RCC 7860 (cell line): Measurements from ENCODE around the gene GPRC5B.

Source experiments
- DNase-seq: peaks from one replicate; pipeline ENCODE4 v3.0.0-alpha.2; 2015; ENCODE audit warnings: low spot score
- FAIRE-seq: peaks from 2 replicates; lab custom pipeline; 2012; peaks lifted over from hg19 to GRCh38; lab: Jason Lieb, UNC

The GPRC5B gene

DNA sequence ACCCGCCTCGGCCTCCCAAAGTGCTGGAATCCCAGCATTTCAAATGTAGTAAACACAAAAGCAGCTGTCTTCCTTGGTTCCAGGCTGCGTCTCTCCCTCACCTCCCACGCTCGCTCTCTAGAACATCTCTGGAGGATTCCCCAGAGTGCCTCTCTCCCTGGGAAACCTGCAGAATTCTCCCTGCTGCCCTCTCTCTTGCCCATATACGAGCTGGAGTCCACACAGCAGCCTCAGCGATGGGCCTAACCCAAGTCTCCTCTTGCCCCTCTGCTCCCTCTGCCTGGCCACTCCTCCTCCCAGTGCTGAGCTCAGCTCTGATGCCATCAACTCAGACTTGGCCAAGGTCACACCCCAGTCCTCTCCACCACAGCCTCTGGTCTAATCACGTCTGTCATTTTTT, 10.6 kb downstream of the GPRC5B start:
- no peak for DNase-seq
- no peak for FAIRE-seq

DNA sequence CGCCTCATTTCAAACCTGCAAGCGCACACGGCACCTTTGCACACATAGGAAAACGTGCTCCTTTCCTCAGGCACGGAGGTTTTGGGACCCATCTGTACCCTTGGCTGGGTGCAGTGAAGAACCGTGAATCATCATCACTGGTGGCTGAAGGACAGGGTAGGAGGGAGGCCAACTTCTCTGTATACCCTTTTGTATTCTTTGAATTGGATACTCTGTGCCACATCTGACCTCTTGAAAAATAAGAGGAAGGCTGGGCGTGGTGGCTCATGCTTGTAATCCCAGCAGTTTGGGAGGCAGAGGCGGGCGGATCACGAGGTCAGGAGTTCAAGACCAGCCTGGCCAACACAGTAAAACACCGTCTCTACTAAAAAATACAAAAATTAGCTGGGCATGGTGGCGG, 11.7 kb downstream of the GPRC5B start:
- no peak for DNase-seq
- FAIRE-seq: no peak

- DNase-seq: no peak
- FAIRE-seq: no peak
Observed at GRCh38 chr16:19872179-19872863, 12.3 kb downstream of the GPRC5B start.

- FAIRE-seq: no peak
- no peak for DNase-seq
Observed at GRCh38 chr16:19871721-19872120, 12.9 kb downstream of the GPRC5B start.

DNA sequence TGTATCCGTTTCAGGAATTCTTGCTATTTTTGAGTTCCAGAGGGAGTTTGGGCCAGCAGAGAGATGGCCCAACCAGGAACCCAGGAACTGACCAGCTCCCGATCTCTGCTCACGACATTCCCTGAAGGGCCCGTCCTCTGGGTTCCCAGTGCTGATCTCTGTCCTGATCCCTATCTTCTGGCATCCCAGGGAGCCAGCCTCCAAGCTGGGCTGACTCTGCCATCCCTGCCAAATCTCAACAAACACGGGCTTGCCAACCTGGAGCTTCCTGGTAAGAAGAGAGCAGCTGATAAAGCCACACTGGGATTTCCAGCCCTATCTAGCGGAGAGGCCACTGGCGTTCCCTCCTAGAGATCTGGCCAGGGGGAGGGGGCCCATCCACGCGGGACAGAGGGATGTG, 16.2 kb downstream of the GPRC5B start:
- DNase-seq (no peak), FAIRE-seq (no peak)

DNA sequence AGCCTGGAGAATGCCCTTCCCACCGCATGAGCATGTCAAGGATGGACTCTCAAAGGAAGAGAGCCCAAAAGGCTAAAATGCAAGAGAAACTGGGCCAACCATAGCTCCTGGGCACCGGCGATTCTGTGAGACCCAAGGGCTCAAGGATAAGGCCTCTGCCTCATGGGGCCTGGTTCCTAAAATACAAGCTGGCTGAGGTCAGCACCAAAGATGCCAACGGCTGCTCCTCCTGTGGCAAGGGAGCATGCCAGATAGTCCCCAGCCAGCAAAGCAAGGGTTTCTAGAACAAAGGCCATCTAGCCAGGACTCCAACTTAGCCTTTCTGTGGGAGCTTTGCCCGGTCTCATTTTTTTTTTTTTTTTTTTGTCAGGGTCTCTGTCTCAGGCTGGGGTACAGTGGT, 20.1 kb downstream of the GPRC5B start:
- FAIRE-seq: no peak

DNA sequence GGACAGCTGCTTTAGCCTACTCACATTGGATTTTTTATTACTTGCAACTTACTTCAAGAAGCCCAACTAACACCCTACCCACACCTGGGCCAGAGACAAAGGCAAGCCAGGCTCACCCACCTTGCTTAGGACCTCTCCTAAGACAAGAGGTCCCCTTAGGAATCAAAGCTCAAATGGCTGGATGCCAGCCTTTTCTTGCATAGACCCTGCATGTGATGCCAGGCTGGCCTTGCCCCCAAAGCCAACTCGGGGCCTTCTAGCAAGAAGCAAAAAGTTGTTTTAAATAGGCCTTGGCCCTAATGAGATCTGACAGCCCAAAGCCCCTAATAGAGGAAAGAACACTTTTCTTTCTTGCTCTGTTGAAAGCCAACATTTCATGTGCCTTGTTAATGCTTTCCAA, 20.7 kb downstream of the GPRC5B start:
- no peak for FAIRE-seq
- no peak for DNase-seq

More for the DNA sequence above, 20.1 kb downstream of the GPRC5B start:
- no peak for DNase-seq

DNA sequence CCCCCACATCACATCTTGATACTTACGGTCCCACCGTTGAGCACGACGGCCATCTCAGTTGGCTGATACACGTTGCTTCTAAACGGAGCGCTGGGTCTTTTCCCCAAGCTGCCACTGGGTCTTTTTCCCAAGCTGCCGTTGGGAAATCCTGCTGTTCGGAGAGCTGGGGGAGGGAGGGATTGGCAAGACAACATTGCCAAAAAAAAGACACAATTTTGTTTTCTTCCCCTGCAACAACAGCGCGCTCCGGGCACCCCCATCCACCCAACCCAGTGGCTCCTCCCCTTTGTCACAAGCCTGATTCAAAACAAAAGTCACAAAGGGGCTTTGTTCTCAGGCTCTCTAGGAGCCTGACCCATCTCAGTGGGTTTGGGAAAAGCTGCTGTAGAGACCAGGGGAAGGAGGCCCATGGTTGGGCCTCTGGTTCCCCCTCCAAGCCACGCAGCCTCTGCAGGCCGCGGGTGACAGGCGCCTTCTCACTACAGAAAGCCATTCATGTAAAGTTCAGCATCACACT, 22.8 kb downstream of the GPRC5B start:
- DNase-seq: no peak

DNA sequence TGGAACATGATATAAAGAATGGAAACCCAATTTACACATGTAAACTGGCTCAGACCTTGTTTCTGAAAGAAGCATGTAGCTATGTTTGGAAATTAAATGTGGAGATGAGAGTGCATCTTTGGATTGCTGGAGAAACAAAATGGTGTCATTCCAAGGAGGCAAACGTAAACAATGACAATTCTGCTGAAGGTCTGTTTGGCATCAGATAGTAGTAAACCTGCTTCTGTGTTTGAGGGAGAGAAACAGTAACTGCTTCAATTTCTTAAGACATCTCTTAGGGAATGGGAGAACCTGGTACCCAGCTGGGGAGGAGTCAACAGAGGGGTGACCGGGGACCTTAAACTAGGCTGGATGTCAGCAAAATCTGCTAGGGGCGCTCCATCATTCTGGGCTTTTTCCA, 23.5 kb downstream of the GPRC5B start:
- FAIRE-seq (no peak), DNase-seq (no peak)

More for the DNA sequence above, 22.8 kb downstream of the GPRC5B start:
- no peak for FAIRE-seq

GRCh38 chr16:19860166-19861041, 24.2 kb downstream of the GPRC5B start:
- peak; percentile 71 for DNase-seq

GRCh38 chr16:19859603-19860002, 25.0 kb downstream of the GPRC5B start:
- DNase-seq: no peak
- FAIRE-seq: no peak

More at GRCh38 chr16:19860166-19861041, 24.2 kb downstream of the GPRC5B start:
- FAIRE-seq: peak; percentile 93

DNA sequence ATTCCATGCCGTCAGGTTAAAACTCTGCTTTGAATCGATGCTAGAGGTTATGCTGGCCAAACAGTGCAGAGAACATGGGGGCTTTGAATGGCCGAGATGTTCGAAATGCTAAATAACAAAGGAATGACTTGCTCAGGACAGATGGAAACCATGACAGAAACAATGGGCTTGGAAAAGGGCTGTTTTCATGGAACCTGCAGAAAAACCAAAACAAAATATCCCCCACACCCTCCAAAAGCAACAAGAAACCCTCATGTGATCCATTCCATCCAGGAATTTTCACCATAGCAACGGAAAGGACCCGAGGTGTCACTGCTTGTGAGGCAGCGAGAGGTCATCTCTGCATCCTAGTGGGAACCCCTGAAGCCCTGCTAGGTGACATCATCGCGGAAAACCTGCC, 25.5 kb downstream of the GPRC5B start:
- FAIRE-seq (no peak), DNase-seq (no peak)

- no peak for DNase-seq
- FAIRE-seq: no peak
Observed at GRCh38 chr16:19858340-19859018, 26.2 kb downstream of the GPRC5B start.

- FAIRE-seq: no peak
- DNase-seq: no peak
Observed at GRCh38 chr16:19857593-19858339, 26.9 kb downstream of the GPRC5B start.

- DNase-seq (no peak), FAIRE-seq (no peak)
Observed at GRCh38 chr16:19856120-19856519, 28.5 kb downstream of the GPRC5B start.

DNA sequence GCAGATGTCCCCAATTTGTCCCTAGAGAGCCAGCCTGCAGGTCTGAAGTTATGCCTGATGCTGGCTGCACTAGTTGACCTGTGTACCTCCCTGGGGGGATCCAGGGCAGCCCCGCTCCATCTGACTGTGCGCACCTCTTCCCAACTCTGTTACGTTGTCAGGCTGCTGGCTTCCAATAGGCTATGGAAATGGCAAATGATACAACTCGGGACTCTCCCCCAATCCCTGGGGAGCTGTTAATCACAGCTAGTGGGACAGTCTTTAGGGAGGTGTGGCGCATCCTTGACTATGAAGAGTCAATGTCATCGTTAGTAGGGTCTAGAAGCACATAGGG, 30.1 kb downstream of the GPRC5B start:
- DNase-seq: no peak
- no peak for FAIRE-seq

- FAIRE-seq (no peak), DNase-seq (no peak)
Observed at GRCh38 chr16:19853742-19854542, 30.7 kb downstream of the GPRC5B start.

- DNase-seq (no peak), FAIRE-seq (no peak)
Observed at GRCh38 chr16:19853132-19853741, 31.4 kb downstream of the GPRC5B start.

DNA sequence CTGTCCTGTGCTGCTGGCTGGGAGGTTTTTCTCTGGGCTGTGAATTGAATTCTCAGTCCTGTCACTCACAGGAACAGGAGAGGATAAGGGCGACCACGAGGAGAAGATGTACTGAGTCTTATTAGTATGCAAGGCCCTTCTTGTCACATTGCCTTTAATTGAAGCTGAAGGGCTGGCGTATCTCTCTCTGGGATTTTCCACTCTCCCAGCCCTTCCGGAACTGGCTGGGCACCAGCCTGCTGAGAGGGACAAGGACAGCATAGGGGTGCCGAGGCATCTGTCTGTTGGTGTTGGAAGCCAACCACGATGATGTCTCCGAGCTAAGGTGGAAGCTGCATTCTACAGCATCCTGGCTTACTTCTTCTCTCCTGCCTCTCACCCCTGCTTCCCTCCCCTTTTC, 33.2 kb downstream of the GPRC5B start:
- DNase-seq: no peak
- no peak for FAIRE-seq
